ENCODE measurements around the gene ATP2B2. TPM values are rescaled to one million over a fixed set of nuclear protein-coding genes. Genes with fewer than 3 reads are reported as not detected.

The ATP2B2 gene
- polyA plus RNA-seq, 5 donors: 0.03 to 0.24 (median 0.13) TPM; not detected in 1

DNA sequence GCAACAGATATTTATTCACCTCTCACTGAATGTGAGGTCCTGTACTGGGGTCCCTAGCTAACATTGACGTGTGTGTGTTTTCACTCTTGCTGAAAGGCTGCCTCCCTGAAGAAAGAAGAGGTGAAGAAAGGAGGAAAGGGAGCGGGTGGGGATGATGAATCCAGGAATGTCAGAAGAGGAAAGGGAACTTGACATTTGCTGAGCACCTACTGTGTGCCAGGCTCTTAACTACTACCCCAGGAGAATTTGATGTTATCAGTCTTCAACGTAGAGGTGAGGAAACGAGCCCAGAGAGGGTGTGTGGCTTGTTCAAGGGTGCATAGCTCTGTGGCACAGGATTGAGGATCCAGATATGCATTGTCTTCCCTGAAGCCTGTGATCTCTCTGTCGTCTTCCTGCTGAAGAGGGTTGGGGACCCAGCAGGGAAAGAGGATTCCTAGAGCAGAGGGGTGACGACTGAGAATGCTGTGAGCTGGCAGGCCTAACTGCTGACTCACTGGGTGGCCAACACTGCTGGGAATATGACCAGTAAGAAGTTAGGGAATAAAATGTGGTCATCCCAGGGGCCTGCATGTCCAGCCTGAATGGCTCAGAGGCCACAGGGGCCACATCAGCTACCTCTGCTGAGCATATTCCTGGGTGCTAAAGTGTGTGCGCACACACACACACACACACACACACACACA is 6.6 kb upstream of the ATP2B2 start:
- DNase-seq: no peak

DNA sequence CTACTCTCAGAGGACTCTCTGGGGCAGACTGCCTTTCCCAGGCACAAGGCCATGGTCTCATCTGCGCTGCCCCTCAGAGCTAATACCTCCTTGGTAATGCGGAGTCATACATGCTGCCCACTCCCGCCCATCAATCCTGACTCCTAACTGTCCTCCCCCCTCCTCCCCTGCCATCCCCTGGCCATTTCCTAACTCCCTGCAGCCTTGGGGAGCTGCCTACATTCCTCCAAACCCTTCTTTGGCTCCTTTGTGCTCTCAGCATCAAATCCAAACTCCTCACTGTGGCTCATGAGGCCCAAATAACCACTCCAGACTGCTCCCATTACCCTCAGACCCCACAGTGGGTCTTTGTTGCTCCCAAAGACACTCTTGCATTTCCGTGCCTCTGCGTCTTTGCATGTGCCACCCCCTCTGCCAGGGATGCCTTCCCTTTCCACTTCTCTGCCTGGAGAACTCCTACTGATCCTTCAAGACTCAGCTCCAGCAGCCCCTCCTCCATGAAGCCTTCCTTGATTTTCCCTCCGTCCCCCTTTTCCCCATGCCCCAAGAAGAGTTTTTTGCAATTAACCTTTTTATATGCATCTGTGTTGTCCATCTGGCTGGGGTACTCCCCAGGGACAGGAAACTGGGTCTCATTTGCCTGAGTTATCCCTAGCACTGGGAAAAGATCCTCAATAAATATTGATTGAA is 5.5 kb upstream of the ATP2B2 start:
- no peak for DNase-seq

DNA sequence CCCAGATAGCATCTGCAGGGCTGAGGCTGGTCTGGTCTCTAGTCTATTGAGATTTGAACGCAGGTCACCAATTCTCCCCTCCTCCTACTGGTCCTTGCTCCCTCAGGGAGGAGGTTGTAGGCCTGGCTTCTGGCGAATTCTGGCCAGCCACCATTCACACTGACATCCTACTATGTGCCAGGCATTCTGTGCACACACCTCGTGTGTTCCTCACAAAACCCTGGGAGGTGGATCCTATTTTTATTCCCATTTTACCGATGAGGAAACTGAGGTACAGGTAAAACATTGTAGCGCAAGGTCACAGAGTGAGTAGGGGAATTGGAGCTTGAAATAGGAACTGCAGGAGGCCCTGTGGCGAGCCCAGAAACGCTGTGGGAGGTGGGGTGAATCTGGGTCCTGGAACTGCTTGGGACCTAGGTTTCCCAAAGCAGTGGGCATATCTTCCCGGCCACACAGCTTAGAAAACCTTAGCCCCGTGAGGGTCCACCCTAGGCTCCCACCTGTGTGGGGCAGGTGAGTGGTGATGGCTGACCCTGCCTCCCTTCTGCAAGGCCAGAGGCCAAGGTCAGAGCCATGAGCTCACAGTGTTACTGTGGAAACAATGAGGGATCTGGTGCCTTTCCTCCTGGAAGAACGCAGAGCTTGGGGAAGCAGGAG is 4.8 kb upstream of the ATP2B2 start:
- DNase-seq: no peak

DNA sequence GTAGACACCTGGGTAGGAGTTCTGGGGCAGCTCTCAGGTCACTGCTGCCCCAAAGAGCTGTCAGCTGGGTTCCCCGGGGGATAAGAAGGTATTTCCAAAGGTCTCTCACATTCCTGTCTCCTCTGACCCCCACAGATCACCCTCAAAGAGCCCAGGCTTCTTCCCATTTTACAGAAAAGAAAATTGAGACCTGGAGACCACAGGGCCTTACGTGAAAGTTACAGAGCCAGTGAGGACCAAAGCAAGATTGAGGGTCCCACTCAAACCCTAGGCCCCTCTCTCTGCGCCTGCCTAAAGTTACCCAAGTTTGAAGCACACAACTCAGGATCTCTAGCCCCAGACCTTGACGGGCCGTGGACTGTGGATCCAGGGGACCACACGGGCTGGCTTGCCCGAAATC is 3.9 kb upstream of the ATP2B2 start:
- DNase-seq: no peak

DNA sequence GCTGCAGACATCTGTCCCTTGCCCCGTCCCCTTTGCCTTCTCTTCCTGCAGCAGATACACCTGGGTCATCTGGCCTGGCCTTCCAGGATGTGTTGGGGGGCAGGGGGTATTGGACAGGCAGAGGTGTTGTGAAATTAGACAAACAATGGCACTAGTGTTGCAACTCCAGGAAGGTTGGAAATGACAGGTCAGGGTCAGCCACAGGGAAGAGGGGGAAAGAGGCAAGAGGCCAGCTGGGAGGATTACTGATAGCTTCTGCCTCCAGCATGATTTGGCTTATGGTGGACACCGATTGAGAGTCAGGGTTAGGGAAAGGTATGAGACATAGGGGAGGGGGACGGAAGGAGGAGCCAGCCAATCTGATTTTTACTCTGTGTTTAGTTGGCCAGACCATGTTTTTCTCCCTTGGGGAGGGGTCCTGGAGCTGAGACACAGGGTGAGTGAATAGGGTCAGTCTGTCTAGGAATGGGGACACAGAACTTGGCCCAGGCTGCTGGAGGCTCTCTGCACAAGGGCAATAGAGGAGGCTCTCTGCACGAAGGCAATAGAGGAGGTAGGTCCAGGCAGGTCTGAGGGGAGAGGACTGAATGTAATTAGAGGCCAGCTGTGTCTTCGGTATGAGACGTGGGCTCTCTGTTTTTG is 3.4 kb upstream of the ATP2B2 start:
- no peak for DNase-seq

DNA sequence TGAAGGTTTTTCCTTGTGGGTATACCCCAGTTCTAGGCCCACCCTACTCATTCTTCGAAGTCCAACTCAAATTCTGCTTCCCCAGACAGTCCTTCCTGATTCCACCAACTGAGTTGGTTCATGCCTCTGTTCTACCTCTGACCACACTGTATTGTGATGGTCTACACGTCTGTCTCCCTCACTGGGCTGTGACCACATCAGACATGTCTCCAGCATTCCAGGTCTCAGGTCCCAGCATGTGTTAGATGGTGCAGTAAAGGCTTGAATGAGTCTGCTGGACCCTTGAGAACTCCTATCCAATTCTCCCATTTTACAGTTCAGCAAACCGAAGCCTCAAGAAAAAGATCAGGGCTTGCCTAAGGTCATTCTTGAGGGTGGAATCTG is 2.8 kb upstream of the ATP2B2 start:
- no peak for DNase-seq

DNA sequence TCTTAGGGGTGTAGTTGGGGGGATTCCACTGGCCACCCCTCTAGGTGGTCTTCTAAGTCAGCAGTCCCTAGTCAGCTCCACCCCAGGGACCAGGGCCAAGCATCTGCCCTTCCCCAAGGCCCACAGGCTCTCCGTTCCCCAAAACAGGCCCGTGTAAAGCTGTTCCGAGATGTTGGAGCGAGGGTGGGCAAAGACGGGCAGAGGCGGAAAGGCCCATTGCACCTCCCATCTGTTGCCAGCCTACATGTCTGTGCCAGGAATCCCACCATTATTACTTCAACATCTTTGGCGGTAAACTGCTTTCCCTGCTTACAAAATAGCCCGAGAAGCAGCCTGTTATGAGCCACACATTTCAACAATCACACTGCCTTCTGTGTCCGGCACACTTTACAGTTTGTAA is 1.9 kb upstream of the ATP2B2 start:
- DNase-seq: no peak

DNA sequence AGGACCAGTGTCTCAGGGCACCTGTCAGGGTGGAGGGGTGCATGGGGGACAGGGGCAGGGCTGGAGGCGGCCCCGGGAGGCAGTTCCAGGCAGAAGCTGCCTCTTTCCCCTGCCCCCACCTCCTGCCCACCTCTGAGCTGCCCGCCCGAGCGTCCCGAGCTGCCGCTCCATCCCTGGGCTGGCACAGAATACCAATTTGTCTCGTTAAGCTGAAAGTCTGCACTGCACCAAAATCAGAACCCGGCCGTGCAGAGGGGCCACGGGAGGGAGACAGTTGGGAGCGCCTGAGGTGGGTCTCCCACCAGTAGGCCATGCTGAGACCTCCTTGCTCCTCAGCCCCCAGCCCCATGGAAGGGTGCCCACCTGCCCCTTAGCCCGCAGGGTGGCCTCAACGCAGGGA is 1.3 kb upstream of the ATP2B2 start:
- no peak for DNase-seq

DNA sequence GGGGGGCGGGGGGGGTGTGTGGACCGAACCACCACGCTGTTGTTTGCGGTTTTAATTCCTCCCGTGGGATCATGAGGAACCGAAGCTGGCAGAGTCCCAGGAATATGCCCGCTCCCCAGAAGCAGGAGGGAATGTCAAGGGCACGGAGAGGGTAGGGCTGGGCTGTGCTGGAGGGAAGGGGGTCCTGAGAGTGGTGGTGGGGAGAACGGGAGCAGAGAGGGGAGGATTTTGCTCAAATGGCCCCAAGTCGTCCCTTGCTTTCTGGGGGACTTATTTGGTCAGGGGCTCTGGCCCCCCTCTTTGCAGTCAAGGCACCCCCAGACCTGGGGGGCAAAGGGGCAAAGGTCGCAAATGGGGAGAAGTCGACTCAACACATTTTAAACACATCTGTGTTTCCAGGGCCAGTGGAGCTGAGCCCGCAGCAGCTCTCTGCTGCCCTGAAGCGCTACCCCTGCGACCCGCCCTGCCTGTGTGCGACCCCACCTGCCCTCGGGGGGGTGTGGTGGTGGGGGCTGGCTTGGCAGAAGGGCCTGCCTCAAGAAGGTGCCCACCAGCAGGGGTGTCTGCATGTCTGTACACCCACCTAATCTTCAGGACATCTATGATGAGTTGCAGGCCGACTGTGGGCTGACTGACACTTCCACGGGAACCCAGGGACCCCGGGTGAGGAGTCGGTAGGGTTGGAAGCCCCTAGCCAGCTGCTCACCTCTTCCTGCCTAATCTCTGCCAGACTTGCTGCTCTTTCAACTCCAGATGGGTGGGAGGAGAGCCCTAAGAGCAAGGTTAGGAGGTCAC is 602 bp upstream of the ATP2B2 start:
- DNase-seq: no peak

DNA sequence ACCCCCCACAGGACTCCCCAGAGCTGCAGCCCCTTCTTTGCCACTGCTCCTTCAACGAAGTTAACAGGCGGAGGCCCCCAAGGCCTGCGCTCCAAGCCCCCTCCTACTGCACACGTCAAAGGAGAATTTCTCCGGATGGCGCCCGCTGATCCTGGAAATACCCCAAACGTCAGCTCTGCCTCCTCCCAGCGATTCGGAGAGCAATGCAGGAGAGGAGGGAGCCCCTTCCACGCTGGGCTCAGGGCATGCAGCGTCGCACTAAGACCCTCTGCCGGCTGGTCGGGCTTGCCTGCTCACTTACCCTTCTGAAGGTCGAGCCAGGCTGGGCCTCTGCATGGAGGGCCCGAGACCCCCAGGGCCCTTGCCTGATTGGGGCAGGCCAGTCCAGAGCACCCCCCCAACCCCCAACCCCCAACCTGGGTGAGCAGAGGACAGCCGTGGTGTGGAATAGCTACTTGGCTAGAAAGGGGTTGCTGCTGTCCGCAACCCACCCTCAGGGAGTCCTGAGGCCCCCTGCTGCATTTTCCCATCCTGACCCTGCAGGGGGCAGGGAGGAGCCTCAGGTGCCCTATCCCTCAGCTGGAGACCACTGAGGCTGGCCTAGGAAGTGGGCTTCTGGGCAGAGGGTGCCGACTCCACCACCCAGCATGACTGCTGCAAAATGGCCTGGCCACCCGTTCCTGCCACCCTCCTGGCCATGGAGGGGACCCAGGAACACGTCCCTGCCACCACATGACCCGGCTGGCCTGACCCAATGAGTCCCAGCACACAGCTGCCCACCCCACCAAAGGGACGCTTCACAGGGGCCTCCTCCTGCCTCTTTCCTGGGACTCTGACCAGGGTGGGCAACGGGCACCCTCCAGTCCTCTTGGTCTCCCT is 976 bp downstream of the ATP2B2 start:
- no peak for DNase-seq

DNA sequence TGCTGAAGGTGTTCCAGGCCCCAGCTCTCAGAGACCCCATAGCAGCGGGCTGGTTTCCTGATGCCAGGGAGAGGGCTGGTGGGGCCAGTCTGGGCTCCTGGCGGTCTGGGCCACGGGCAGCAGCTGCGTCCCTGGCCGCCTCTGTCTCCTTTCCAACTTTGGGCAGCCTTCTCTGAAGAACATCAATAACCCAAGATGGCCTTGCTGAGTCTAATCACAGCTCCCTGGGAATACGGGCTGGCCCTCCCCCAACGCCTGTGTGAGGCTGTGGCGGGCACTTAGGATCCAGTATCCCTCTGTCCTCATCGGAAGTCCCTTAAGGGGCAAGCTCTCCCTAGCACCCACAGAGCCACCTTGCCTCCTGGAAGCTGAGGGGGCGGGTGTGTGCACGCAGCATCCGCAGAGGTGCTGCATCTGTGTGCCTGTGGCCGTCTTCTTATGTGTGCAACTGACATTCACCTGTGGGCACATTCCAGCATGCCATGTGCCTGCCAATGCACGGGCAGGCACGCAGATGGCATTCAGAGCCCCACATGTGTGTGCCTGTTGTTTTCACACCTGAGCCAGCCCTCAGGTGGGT is 2.1 kb downstream of the ATP2B2 start:
- DNase-seq: no peak

DNA sequence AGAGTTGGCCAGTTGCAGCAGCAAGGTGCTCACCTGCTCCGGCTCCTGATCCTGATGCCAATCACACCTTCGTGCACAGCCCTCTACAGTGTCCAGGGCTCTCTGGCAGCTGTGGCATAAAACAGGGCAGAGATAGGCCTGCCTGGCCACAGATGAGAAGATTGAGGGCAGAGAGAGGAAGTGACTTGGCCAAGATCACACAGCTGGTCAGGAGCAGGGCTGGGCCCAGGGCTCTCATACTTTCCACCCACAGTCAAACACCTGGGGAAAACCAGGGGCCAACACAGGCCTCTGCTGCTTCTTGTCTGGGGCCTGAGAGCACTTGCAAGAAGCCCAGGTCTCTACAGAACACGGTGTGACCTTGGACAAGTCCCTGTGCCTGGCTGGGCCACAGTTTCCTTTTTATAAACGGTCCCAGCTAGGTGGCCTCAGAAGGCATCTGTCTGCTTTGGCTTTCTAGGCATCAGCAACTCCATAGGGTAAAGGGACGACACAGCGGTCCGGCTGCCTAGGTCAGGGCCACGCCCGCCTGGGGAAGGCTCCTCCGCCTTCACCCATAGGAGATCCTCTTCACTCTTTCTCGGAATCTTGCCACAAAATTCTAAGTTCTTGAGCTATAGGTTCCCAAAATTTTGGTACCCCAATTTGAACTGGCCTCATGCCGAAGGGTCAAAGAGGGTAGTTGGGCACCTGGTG is 3.1 kb downstream of the ATP2B2 start:
- DNase-seq: no peak

DNA sequence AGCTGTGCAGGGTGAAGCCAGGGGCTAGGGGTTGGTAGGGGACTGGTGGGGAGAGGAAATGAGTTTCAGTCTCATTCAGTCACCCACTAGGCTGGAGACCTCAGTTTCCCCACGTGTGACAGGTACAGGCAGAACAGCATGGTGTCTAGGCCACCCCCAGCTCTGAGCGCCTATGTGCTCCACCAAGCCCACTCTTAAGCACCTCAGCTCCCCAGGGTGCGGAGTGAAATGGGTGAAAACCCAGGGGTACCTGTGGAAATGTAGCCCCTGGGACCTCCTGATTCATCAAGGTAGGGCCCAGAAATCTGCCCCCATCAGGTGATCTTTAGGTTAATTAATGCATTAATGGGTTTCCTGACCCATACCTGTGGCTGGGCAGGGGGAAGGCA is 3.7 kb downstream of the ATP2B2 start:
- no peak for DNase-seq

DNA sequence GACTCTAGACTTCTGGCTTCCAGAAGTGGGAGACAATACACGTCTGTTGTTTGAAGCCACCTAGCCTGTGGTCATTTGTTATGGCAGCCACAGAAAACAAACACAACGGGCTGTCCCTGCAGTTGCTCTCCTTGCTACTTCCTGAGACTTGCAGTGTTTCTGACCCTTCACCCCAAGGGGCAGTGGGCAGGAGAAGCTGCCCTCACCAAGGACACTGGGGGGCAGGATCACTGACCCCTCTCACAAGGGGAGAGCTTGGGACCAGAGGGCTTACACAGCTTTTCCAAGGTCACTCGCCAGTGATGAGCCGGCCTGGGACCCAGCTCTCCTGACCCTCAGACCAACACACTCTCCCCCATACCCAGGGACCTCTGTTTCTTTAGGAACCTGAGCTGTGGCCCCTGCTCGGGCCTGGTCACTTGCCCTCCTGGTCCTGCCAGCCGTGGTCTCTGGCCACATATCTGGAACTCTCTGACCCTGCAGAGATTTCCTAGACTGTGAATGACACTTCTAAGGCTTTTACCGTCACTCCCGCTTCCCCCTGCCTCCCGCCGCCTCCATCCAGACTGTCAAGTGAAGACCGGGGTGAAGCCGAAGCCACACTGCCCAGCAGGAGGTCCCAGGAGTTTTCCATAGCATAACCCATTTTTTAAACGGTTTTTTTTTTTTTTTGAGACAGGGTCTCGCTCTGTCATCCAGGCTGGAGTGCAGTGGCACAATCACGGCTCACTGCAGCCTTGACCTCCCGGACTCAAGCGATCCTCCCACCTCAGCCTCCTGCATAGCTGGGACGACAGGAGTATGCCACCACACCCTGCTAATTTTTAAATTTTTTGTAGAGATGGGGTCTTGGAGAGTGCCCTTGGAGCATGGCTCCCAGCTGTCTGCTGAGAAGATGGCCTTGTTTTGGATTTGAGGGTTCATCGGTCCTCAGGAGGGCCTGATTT is 4.4 kb downstream of the ATP2B2 start:
- no peak for DNase-seq

DNA sequence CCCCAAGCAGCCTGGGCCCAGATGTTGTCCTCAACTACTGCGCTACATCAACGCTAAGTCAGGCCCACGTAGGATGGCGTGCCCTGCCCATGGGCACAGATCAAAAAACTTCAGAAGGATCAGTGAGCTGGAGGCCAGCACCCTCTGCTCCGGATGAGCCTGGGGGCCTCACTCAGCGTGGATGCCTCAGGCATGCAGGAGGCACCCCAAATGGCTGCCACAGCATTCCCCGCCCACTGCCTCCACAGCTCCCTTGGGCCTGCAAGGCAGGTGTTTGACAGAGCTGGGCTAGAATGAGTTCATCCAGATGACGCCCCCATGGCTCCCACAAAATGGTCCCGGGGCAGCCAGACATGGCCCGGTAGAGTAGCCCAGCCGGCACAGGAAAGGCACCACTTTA is 7.1 kb downstream of the ATP2B2 start:
- no peak for DNase-seq

DNA sequence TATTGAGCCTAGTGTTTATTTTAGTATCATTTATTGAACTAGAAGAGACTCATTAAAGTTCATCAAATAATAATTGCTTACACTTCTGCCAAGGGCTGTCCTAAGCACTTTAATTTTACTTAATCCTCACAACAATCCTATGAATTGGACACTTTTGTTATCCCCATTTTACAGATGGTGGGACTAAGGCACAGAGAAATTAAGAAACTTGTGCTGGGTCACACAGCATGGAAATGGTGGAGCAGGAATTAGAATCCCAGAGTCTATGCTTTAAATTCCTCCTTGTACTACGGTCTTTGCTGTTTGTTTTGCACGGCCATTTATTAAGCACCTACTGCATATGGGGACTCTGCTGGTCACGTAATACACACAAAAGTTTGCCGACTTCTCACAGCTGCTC is 7.9 kb downstream of the ATP2B2 start:
- no peak for DNase-seq

DNA sequence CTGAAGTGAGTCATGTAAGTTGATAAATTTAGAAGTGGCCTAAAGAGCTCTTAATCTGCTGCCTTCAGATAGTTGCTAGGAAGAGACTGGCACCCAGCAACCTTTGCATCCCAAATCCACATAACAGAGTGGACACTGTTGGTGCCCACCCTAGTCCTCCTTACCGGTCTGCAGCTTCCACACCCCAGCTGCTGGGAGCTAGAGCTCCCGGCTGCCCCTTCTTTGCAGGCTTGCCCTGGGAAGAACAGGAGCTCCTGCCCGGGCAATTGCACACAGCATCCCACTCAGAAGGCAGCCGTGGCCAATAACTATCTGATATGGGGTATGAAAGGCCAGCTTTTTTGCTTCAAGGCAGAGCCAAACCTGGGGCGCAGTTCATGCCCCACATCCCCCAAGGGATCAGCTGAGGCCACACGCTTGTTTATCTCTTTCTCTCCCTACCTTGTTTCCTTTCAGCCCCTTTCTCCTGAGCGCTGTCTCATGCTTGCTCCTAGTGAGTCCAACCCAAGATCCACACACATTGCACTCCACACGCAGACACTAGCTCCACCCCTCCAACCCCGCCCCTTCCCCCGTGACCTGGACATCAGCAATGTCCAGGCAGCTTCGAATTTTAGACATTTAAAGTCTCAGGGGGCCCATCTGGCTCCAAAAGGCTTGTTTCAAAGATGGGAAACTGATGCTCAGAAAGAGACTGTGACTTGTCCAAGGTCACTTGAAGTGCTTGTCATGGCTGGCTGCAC is 9.1 kb downstream of the ATP2B2 start:
- no peak for DNase-seq

DNA sequence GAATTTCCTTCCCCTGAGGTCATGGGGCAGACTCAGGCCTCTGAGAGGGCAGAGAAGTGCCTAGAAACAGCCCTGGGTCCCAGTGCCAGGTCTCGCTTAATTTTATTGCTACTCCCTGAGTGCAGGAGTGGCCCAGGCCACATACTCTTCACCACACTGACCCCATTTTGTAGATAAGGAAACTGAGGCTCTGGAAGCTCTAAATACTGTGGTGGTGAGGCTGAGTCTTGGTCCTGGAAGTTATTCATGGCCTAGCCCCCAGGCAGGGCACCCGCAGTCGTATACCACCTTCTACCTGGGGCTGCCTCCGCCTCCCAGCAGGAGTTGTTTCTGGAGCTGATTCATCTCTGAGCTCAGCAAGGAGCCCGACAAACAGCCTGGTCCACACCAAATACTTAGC is 9.8 kb downstream of the ATP2B2 start:
- no peak for DNase-seq
